Islet precursor cell (in vitro differentiated cells): ENCODE results near the gene DFFA.
"Not testable (repeated sequence)": the region's sequence is repeated elsewhere in the genome, so short reads cannot be mapped to it uniquely, and the experiment has no call there.

Source experiments
- DNase-seq: peaks from one replicate; pipeline ENCODE4 v3.0.0-alpha.2; 2018

DFFA gene

DNA sequence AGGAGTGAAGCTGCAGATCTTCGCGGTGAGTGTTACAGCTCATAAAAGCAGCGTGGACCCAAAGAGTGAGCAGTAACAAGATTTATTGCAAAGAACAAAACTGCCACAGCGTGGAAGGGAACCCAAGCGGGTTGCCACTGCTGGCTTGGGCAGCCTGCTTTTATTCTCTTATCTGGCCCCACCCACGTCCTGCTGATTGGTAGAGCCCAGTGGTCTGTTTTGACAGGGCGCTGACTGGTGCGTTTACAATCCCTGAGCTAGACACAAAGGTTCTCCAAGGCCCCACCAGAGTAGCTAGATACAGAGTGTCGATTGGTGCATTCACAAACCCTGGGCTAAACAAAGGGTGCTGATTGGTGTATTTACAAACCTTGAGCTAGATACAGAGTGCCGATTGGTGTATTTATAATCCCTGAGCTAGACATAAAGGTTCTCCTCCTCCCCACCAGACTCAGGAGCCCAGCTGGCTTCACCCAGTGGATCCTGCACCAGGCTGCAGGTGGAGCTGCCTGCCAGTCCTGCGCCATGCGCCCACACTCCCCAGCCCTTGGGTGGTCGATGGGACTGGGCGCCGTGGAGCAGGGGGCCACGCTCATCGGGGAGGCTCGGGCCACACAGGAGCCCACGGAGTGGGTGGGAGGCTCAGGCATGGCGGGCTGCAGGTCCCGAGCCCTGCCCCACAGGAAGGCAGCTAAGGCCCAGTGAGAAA is 46.3 kb downstream of the DFFA start:
- DNase-seq = not testable (repeated sequence)

DNA sequence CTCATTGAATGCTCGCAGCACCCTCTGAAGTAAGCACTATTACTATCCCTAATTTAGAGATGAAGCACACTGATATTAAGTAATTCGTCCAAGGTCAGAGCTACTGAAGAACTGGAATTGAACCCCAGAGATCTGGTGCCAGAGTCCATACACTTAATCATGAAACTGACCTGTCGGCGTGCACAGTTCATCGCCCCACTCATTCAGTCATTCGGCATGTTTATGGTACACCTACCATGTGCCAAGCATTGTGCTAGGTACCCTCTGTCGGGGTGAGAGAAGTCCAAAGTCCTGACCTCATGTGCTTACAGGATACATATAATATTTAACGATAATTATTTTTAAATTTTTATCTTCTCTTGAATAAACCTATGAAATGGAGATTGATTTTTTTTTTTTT is 47.7 kb downstream of the DFFA start:
- DNase-seq = no peak

DNA sequence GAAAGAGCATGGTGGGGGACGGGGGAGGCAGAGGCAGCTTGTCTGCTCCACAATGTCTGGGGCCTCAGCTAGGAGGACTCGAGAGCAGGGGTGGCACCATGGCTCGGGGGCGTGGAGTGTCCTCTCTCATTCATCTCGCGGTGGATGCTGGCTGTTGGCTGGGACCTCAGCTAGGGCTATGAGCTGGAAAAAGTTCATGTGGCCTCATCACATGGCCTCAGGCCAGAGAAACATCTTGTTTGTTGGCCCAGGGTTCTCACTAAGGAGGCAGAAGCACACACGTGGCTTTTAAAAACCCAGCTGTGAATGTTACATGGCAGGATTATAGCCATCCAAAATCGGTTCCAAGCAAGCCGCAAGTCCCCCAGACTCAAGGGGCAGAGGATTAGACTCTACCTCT is 48.3 kb downstream of the DFFA start:
- DNase-seq = no peak

DNA sequence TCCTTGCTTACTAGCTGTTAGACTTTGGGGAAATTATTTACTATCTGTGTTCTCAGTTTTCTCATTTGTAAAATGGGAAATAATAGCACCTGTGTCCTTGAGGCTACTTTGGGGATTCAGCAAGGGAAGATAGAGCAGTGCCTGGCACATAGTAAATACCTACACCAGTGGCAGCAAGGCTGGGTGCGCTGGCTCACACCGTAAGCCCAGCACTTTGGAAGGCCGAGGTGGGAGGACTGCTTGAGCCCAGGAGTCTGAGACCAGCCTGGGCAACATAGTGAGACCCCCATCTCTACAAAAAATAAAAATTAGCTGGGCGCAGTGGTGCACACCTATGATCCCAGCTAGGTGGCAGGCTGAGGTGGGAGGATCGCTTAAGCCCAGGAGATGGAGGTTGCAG is 50.7 kb downstream of the DFFA start:
- no peak for DNase-seq

DNA sequence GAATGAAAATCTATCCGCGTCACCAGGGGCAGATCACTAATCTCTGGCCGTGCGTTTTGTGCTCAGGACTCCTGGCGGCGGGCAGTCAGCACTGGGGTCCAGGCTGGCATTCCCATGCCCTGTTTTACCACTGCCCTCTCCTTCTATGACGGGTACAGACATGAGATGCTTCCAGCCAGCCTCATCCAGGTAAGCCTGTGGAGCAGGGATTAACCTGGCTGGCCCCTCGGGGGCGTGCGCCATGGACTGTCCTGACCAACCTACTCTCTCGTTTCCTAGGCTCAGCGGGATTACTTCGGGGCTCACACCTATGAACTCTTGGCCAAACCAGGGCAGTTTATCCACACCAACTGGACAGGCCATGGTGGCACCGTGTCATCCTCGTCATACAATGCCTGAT is 53.0 kb downstream of the DFFA start:
- DNase-seq = no peak

DNA sequence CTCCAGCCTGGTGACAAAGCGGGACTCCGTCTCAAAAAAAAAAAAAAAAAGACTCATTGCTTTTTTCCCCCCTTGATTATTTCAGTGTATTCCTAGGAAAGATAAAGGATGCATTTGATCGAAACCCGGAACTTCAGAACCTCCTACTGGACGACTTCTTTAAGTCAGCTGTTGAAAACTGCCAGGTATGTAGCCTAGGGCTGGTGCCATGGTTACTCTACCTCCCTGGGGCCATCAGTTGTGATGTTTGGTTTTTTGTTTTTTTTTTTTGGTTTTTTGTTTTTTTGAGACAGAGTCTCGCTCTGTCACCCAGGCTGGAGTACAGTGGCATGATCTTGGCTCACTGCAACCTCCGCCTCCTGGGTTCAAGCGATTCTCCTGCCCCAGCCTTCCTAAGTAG is 53.6 kb downstream of the DFFA start:
- not testable (repeated sequence) for DNase-seq

- DNase-seq = not testable (repeated sequence)
Measured at GRCh38 chr1:10415967-10416366, 56.4 kb downstream of the DFFA start.

- peak; percentile 68 for DNase-seq
Measured at GRCh38 chr1:10415211-10415930, 57.0 kb downstream of the DFFA start.

GRCh38 chr1:10407201-10407600 is 65.1 kb downstream of the DFFA start:
- no peak for DNase-seq
